ENCODE measurements around the gene NOS3. TPM values are rescaled to one million over a fixed set of nuclear protein-coding genes. Genes with fewer than 3 reads are reported as not detected.

The NOS3 gene
- total RNA-seq, 1 donor from 2014 or later = 1.8 TPM

DNA sequence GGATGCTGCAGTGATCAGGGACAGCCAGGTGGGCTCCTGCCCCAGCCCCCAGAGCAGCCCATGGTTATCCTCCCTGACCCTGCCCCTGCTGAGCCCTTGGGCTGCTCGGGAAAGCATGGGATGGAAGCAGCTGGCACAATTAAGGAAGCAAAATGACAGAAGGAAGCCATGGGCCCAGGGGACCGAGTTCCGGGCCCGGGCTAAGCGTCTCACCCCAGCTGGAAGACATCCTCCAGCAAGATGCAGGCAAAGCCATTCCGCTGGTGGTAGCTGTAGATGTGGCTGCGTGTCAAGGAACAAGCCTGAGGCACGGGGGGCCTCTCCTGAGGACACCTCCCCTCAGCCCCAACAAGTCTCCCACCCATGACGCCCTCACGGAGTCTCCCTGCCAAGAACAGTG lies 32.4 kb downstream of the NOS3 start:
- peaks cover 9% of the 10 kb centered on the region for H3K4me1 ChIP-seq (ENCODE audit: insufficient read depth, low read length)
- no peaks in the 10 kb centered on the region for H4K20me1 ChIP-seq (ENCODE audit: insufficient read depth, low read length)
- no peaks in the 10 kb centered on the region for H3K79me2 ChIP-seq (ENCODE audit: insufficient read depth, low read length)
- H3K9ac ChIP-seq (ENCODE audit: low read length) = no peak overlapping the region
- DNase-seq (ENCODE audit: low read depth) (no peak), FAIRE-seq (no peak)
- Mint-ChIP-seq H3K4me3 (ENCODE audit: unreplicated experiment) (no peak overlapping the region), H3K36me3 (ENCODE audit: low read depth, unreplicated experiment) (no peaks in the 10 kb centered on the region), H3K9me3 (ENCODE audit: unreplicated experiment) (no peaks in the 10 kb centered on the region), H3K27ac (ENCODE audit: unreplicated experiment) (no peak overlapping the region), H3K4me1 (ENCODE audit: low read depth, unreplicated experiment) (peaks cover 20% of the 10 kb centered on the region), H3K27me3 (ENCODE audit: low read depth, unreplicated experiment) (peaks cover 20% of the 10 kb centered on the region)
- no peak overlapping the region for H3K4me3 ChIP-seq (ENCODE audit: insufficient read depth, low read depth, low read length)
- no peak overlapping the region for H3K27ac ChIP-seq (ENCODE audit: low read depth, low read length)
- H3K9me3 ChIP-seq (ENCODE audit: insufficient read depth, low read depth, low read length) = no peaks in the 10 kb centered on the region
- H3K4me2 ChIP-seq (ENCODE audit: low read length) = no peak overlapping the region
- H3K27me3 ChIP-seq (ENCODE audit: insufficient read depth, low read length) = peaks cover 24% of the 10 kb centered on the region
- no peak overlapping the region for H2AFZ ChIP-seq (ENCODE audit: low read depth, low read length)
- H3K36me3 ChIP-seq (ENCODE audit: insufficient read depth, low read length) = no peaks in the 10 kb centered on the region
- no peak for TF ChIP-seq EZH2 (IDR thresholded peaks at IDR 0.05; ENCODE audit: insufficient read depth, low read length)
- TF ChIP-seq, protein P1, sequence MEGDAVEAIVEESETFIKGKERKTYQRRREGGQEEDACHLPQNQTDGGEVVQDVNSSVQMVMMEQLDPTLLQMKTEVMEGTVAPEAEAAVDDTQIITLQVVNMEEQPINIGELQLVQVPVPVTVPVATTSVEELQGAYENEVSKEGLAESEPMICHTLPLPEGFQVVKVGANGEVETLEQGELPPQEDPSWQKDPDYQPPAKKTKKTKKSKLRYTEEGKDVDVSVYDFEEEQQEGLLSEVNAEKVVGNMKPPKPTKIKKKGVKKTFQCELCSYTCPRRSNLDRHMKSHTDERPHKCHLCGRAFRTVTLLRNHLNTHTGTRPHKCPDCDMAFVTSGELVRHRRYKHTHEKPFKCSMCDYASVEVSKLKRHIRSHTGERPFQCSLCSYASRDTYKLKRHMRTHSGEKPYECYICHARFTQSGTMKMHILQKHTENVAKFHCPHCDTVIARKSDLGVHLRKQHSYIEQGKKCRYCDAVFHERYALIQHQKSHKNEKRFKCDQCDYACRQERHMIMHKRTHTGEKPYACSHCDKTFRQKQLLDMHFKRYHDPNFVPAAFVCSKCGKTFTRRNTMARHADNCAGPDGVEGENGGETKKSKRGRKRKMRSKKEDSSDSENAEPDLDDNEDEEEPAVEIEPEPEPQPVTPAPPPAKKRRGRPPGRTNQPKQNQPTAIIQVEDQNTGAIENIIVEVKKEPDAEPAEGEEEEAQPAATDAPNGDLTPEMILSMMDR (IDR thresholded peaks at IDR 0.05; ENCODE audit: insufficient read depth, low read depth, low read length) = no peak

DNA sequence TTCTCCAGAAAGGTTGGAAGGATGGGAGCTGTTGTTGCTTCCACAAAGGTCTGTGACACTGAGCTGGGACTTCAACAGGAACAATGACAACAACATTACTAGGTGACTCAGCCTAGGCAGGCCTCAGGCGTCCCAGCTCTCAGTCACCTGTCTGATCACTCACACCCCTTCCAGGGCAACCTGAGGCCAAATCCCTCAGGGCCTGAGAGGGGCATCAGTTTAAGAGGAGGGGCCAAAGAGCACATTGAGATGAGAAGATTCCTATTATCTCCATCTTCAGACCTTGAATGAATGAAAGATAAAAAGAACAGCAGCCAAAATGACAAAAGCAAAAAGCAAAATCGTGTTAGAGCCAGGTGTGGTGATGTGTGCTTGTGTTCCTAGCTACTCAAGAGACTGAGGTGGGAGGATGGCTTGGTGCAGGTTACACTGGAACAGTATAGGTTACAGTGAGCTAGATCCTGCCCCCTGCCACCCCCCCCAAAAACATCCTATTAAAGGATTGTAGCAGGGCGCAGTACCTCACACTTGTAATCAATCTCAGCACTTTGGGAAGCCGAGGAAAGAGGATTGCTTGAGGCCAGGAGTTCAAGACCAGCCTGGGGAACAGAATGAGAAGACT lies 33.7 kb downstream of the NOS3 start, which contains the start of gene ATG9B:
ATG9B (minus strand) TSS at position 60 of the 622 bp plus-strand sequence. CDS start 71 bp downstream, outside the sequence.
- Histone ChIP-seq H4K20me1 (ENCODE audit: insufficient read depth, low read length) (no peaks in the 10 kb centered on the region), H3K79me2 (ENCODE audit: insufficient read depth, low read length) (peaks cover 10% of the 10 kb centered on the region), H3K9ac (ENCODE audit: low read length) (no peak within 1 kb of the TSS), H3K36me3 (ENCODE audit: insufficient read depth, low read length) (no peaks in the 10 kb centered on the region), H3K4me2 (ENCODE audit: low read length) (no peak within 1 kb of the TSS), H2AFZ (ENCODE audit: low read depth, low read length) (no peak within 1 kb of the TSS), H3K4me1 (ENCODE audit: insufficient read depth, low read length) (peaks cover 6% of the 10 kb centered on the region), H3K9me3 (ENCODE audit: insufficient read depth, low read depth, low read length) (no peaks in the 10 kb centered on the region), H3K27ac (ENCODE audit: low read depth, low read length) (no peak within 1 kb of the TSS), H3K27me3 (ENCODE audit: insufficient read depth, low read length) (peaks cover 17% of the 10 kb centered on the region), H3K4me3 (ENCODE audit: insufficient read depth, low read depth, low read length) (no peak within 1 kb of the TSS)
- peaks cover 22% of the 10 kb centered on the region for H3K4me1 Mint-ChIP-seq (ENCODE audit: low read depth, unreplicated experiment)
- peaks cover 13% of the 10 kb centered on the region for H3K27me3 Mint-ChIP-seq (ENCODE audit: low read depth, unreplicated experiment)
- DNase-seq (ENCODE audit: low read depth) (no peak), FAIRE-seq (no peak)
- no peaks in the 10 kb centered on the region for H3K36me3 Mint-ChIP-seq (ENCODE audit: low read depth, unreplicated experiment)
- TF ChIP-seq, protein P1 (IDR thresholded peaks at IDR 0.05; ENCODE audit: insufficient read depth, low read depth, low read length) = no peak
- no peak within 1 kb of the TSS for H3K27ac Mint-ChIP-seq (ENCODE audit: unreplicated experiment)
- no peaks in the 10 kb centered on the region for H3K9me3 Mint-ChIP-seq (ENCODE audit: unreplicated experiment)
- H3K4me3 Mint-ChIP-seq (ENCODE audit: unreplicated experiment) = no peak within 1 kb of the TSS

DNA sequence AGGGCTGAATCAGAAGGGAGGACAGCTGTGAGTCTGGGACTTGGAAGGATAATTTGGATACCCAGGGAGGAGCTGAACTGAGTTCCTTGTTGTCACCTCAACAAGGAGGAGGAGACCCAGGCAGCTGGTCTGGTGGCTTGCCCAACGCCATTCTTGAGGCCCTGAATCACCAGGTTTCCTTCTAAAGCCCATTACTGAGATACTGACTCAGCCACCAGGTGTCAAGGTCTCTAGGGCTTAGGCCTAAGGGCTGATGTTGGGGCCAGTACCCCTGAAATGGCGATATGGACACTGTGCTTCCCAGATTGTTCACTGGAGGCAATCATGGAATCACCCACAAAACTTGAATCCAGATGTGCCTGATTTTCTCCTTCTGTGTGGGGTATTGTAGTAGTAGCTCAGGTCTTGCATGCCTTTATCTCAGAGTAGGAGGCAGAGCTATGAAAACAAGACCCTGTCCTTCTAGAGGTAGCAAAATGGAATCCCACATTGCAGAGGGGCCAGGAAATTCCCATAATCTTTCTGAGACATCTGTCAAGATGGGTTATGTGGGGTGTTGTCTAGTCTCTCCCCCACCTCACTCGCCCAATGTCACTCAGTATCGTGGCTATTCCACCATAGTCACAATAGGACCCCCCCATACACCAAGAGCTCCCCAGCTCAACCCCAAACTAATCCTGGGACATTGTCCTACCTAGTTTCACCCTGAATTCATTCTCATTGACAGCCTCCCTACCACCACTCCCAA lies 35.3 kb downstream of the NOS3 start:
- H3K27ac Mint-ChIP-seq (ENCODE audit: unreplicated experiment) = peak overlapping the region; percentile 95
- no peak for FAIRE-seq
- H2AFZ ChIP-seq (ENCODE audit: low read depth, low read length) = no peak overlapping the region

More for the DNA sequence above, 35.3 kb downstream of the NOS3 start:
- Histone ChIP-seq H3K4me1 (ENCODE audit: insufficient read depth, low read length) (peaks cover 6% of the 10 kb centered on the region), H4K20me1 (ENCODE audit: insufficient read depth, low read length) (no peaks in the 10 kb centered on the region), H3K36me3 (ENCODE audit: insufficient read depth, low read length) (no peaks in the 10 kb centered on the region), H3K9me3 (ENCODE audit: insufficient read depth, low read depth, low read length) (no peaks in the 10 kb centered on the region), H3K4me3 (ENCODE audit: insufficient read depth, low read depth, low read length) (no peak overlapping the region), H3K27ac (ENCODE audit: low read depth, low read length) (no peak overlapping the region), H3K4me2 (ENCODE audit: low read length) (no peak overlapping the region), H3K9ac (ENCODE audit: low read length) (no peak overlapping the region), H3K79me2 (ENCODE audit: insufficient read depth, low read length) (peaks cover 17% of the 10 kb centered on the region), H3K27me3 (ENCODE audit: insufficient read depth, low read length) (peaks cover 4% of the 10 kb centered on the region)
- TF ChIP-seq, protein P1 (IDR thresholded peaks at IDR 0.05; ENCODE audit: insufficient read depth, low read depth, low read length) = no peak
- no peak for TF ChIP-seq EZH2 (IDR thresholded peaks at IDR 0.05; ENCODE audit: insufficient read depth, low read length)
- peak overlapping the region; percentile 54 for H3K4me3 Mint-ChIP-seq (ENCODE audit: unreplicated experiment)
- peaks cover 6% of the 10 kb centered on the region for H3K27me3 Mint-ChIP-seq (ENCODE audit: low read depth, unreplicated experiment)
- no peaks in the 10 kb centered on the region for H3K36me3 Mint-ChIP-seq (ENCODE audit: low read depth, unreplicated experiment)
- H3K4me1 Mint-ChIP-seq (ENCODE audit: low read depth, unreplicated experiment) = peaks cover 20% of the 10 kb centered on the region
- H3K9me3 Mint-ChIP-seq (ENCODE audit: unreplicated experiment) = no peaks in the 10 kb centered on the region
- DNase-seq (ENCODE audit: low read depth) = peak; percentile 26

Data from astrocyte (in vitro differentiated cells and primary cell).